Bronchial epithelial cell (primary cell): ENCODE measurements around the gene TMEM151A. TPM values are rescaled to one million over a fixed set of nuclear protein-coding genes. Genes with fewer than 3 reads are reported as not detected.
A peak's percentile ranks its signal among the peaks of the same experiment; 100 is the strongest.

Source experiments
- DNase-seq: peaks from one replicate; pipeline ENCODE4 v3.0.0-alpha.2; 2010; ENCODE audit warnings: low read depth
- FAIRE-seq: peaks from 2 replicates; lab custom pipeline; 2011; peaks lifted over from hg19 to GRCh38; lab: Jason Lieb, UNC
- H3K27me3 ChIP-seq: 2 replicates; pipeline ENCODE4 v1.5.1; 2011; ENCODE audit warnings: low read length; ENCODE audit not compliant: control insufficient read depth, insufficient read depth
- H3K36me3 ChIP-seq: 2 replicates; pipeline ENCODE4 v1.5.1; 2011; ENCODE audit warnings: low read length; ENCODE audit not compliant: control insufficient read depth, insufficient read depth
- H3K4me3 ChIP-seq: 2 replicates; pipeline ENCODE4 v1.5.1; 2011; ENCODE audit warnings: mild to moderate bottlenecking, low read depth, low read length, control low read depth
- CTCF ChIP-seq: IDR thresholded peaks from 2 replicates; pipeline ENCODE4 v1.5.1; 2011; ENCODE audit warnings: mild to moderate bottlenecking, moderate library complexity, low read length, control low read depth, inconsistent platforms; ENCODE audit not compliant: insufficient read depth, severe bottlenecking
- total RNA-seq: library from RNA; depleted of rRNA; stranded (reverse); fragments of >200 nt; gene quantifications from 2 replicates; pipeline ENCODE4 v1.2.1, GENCODE V29; 2014

The TMEM151A gene
- not detected in 2 replicates for total RNA-seq

DNA sequence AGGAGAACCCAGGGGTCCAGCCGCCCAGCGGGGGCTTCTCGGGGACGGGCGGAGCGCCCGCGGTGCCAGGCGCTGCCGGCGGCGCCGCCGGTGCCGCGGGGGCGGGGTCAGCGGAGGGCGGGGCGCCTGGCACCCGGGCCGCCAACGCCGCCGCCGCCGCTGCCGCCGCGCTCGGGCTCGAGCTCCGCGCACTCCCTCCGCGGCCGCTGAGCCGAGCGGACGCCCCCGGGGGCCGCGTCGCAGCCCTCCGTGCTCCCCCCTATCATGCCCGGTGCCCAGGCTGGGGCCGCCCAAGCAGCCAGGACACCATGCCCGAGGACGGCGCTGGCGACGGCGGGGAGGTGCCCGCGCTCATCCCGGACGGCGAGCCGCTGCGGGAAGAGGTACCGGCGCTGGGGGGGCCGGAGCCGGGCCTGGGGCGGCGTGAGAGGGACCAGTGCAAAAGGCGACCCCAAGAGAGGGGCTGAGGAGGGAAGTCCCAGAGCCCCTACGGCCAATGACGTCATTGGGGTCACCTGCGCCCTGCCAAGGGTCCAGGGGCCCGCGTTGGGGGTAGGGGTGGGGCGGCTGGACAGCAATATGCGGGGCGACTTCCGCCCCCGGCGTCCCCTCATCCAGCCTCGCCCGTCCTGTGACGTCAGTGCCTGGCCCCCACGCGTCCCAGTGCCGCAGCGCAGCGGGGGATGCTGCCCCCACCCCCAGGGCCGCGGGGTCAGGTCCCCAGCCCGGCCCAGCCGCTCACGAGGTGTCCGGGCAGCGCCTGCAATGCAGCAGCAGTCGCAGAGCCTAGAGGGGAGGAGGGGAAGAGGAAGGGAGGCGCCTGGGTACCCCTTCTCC is at the start of gene TMEM151A:
TMEM151A (plus strand) TSS at position 189 of the 837 bp plus-strand sequence; CDS start at position 309, 120 bp downstream.
- DNase-seq: no peak

DNA sequence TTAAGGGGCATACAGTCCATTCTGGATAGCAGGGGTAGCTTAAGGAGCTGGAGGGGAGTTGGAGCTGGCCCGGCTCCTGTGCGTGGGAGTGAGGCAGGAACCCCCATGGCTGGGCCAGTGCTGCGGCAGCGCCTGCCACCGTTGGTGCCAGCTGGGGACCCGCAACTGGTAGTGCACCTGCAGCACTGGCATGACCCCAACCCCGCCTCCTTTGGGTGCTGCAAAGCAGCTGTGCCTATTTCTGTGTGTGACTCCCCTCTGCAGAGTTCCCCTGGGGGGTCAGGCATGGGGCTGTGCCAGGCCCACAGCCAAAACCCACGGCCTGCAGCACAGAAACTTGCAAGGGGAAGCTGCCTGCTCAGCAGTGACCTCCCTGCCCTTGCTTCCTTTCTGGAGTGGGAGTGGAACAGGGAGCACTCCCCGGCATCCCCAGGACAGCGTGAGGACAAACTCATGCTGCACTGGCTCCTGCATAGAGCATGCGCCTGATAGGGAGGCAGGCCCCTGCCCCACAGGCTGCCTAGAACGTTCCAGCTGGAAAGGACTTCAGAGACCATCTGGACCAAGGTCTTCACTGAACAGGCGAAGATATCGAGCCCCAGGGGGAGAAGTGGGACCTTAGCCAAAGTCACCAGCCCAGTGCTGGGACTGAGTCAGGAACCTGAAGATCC is 49.5 kb upstream of the TMEM151A start:
- FAIRE-seq: no peak

More for the DNA sequence above, at the start of gene TMEM151A:
- TF ChIP-seq CTCF: no peak
- Histone ChIP-seq H3K4me3 (peak within 1 kb of the TSS; percentile 29), H3K27me3 (peaks cover 9% of the 10 kb centered on the region), H3K36me3 (peaks cover 1% of the 10 kb centered on the region)
- FAIRE-seq: no peak

GRCh38 chr11:66243782-66244535 is 47.7 kb upstream of the TMEM151A start:
- no peak for TF ChIP-seq CTCF
- peaks cover 20% of the 10 kb centered on the region for H3K36me3 ChIP-seq
- peak; percentile 60 for FAIRE-seq
- no peak overlapping the region for H3K4me3 ChIP-seq
- H3K27me3 ChIP-seq: no peaks in the 10 kb centered on the region
- no peak for DNase-seq

More for the DNA sequence above, 49.5 kb upstream of the TMEM151A start:
- no peak for TF ChIP-seq CTCF
- DNase-seq: no peak
- H3K36me3 ChIP-seq: peaks cover 25% of the 10 kb centered on the region
- no peaks in the 10 kb centered on the region for H3K27me3 ChIP-seq
- H3K4me3 ChIP-seq: no peak overlapping the region

DNA sequence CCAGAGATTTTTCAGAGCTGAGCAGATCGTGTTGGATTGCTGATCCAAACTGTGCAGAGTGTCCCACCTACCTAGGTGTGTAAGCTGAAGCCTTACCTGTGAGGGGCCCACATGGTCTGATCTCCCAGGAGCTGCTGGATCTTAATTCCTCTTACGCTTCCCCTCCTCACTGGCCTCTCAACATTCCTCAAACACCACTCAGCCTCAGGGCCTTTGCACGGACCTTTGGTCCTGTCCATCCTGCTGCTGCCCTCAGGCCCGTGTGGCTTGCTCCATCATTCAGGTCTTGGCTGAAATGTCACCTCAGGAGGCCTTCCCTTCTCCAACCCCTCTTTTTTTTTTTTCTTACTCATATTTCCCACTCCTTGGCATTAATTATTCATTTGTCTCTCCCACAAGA is 44.4 kb upstream of the TMEM151A start:
- H3K27me3 ChIP-seq: no peaks in the 10 kb centered on the region
- H3K4me3 ChIP-seq: no peak overlapping the region
- no peak for DNase-seq
- FAIRE-seq: no peak
- no peak for TF ChIP-seq CTCF
- H3K36me3 ChIP-seq: peaks cover 7% of the 10 kb centered on the region

- FAIRE-seq (no peak), DNase-seq (no peak)
- TF ChIP-seq CTCF: no peak
- Histone ChIP-seq H3K4me3 (no peak overlapping the region), H3K27me3 (no peaks in the 10 kb centered on the region), H3K36me3 (peaks cover 7% of the 10 kb centered on the region)
Measured at GRCh38 chr11:66247801-66248200, 43.9 kb upstream of the TMEM151A start.
